NK-92 (cell line): ENCODE data around the gene SETD2.

ENCODE experiments used
- DNase-seq: peaks from one replicate; lab custom pipeline; 2025; ENCODE audit not compliant: unreplicated experiment; lab: John Stamatoyannopoulos, UW

Gene SETD2

DNA sequence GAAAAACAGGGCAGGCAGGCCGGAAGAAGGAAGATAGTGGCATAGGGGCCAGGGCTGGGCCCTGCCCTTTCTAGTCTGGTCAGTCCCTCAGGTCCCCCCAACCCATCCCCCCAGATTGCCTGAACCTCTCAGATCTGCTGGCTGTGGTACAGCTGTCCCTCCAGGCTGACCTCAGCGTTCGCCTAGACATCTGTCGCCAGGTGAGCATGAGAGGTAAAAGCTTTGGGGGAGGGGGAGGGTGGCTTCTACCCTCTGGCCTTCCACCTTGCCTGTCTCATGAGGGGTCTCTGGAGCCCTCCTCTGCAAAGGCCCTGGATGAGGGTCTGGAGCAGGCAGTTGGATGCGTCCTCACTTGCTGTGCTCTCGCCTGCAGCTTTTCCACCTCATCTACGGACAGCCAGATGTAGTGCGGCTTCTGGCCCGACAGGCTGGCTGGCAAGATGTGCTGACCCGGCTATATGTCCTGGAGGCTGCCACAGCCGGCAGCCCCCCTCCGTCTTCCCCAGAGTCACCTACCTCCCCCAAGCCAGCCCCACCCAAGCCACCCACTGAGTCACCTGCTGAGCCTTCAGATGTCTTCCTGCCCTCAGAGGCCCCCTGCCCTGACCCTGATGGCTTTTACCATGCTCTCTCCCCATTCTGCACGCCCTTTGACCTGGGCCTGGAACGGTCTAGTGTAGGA, 164.3 kb downstream of the SETD2 start:
- DNase-seq = no peak

DNA sequence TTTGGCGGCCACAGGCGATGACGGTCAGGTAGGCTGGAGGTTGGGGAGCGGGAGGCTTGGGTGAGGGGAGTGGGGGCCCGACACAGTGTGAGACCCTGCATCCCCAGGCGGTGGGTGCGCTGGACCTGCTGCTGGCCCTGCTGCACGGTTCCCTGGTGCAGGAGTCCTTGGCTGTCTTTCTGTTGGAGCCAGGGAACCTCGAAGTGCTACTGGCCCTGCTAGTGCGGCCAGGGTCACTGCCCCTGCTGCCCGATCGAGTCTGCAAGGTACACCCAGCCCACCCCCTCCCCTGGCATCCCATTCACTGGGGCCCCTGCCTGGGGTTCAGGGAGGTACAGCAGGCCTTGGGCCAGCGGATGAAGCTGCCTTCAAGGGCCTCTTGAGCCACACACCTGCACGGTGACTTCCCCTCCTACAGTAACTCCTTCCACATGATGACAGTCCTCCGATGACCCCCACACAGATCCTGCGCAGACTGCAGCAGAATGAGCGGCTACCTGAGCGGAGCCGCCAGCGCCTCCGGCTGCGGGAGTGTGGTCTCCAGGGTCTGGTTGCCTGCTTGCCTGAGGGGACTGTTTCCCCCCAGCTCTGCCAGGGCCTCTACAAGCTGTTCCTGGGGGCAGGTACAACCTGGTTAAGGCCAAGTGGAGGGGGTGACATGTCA, 164.9 kb downstream of the SETD2 start:
- no peak for DNase-seq

DNA sequence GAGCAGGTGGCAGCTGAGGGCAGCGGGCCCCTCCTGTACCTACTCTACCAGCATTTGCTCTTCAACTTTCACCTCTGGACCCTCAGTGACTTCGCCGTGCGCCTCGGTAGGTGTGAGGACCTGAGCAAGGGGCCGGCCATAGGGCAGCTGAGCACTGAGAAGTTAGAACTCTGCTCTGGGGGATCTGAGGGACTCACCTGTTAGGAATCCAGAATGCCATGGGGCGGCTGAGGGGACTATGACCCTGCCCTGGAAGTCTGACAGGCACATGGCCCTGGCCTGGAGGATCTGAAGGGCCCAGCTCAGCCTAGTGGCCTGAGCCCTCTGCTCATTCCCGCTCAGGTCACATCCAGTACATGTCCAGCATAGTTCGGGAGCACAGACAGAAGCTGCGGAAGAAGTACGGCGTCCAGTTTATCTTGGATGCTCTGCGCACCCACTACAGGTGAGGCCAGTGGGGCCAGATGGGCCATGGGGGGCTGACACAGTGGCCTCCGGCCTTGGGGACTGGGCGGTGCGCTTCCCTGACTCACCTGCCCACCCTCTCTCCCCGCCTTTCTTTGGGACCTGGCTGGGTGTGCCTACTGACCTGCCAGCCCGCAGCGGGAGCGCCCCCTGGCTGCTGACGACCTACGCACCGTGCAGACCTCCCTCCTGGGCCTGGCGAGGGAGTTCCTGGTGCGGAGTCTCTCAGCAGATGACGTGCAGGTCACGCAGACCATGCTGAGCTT, 165.6 kb downstream of the SETD2 start:
- no peak for DNase-seq

DNA sequence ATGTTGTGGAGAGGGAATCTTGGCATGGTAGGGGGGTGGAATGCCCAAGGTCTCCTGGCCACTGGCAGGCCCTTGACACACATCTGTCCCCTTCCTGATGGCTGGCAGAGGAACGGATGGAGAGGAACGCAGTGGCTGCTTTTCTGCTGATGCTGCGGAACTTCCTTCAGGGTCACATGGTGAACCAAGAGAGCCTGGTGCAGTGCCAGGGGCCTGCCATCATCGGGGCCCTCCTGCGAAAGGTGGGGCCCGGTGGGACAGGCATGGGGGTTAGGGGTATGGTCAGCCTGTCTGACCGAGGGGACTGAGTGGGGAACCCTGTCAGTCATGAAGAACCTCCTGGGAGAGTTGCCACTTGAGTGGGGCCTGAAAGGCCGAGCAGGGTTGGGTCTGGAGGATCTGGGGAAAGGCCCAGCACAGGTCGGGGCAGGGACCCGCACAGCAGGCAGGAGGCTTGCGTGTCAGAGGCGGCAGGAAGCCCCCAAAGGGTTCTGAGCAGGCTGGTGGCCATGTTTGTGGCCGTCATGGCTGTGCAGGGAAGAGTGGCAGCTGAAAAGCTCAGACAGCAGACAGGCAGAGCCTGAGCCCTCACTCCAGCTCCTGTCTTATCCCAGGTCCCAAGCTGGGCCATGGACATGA, 166.3 kb downstream of the SETD2 start:
- no peak for DNase-seq

DNA sequence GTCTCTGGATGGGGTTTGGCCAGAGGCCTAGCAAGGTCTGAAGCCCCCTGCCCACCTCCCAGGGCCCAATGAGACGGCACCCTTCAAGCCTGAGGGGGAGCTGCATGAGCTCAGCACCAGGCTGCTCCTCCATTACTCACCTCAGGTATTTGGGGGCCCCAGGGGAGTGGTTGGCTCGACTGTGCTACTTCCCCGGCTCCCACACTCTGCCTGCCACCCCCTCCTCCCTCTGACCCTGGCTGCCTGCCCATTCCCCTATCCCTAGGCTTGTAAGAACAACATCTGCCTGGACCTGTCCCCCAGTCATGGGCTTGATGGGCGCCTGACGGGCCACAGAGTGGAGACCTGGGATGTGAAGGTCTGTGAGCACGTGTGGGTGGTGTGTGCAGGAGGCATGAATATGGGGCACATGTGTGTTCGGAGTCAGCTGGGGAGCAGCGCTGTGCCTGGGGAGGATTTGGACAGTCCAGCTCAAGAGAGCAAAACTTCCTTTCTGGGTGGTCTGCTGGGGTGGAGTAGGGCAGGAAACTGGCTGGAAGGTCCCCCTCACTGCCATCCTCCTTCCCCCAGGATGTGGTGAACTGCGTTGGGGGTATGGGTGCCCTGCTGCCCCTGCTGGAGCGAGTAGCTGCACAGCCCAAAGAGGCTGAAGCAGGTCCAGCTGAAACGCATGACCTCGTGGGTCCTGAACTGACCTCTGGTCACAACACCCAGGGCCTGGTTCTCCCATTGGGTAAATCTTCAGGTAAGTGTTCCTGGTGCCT, 167.0 kb downstream of the SETD2 start:
- no peak for DNase-seq

DNA sequence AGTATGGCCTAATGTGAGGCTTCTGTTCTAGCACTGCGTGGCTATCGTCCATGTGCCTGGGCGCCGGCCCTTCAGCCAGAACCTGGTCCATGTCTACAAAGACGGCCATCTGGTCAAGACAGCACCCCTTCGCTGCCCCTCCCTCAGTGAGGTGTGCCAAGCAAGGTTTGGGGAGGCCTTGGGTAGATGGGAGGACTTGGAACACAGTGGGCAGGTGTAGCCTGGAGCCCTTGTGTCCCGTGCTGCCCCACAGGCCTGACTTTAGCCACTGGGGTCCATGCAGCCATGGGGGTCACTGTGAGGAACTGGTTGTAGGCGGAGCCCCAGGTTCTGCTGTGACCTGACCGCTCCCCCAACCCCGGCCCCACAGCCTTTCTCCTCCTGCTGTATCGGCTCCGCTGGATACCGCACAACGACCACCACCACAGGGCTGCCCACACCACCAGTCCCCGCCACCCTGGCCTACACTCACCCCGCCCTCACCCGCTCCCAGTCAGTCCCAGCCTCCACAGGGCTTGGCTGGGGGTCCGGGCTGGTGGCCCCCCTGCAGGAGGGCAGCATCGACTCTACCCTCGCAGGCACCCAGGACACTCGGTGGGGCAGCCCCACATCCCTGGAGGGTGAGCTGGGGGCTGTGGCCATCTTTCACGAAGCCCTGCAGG, 167.9 kb downstream of the SETD2 start:
- no peak for DNase-seq

DNA sequence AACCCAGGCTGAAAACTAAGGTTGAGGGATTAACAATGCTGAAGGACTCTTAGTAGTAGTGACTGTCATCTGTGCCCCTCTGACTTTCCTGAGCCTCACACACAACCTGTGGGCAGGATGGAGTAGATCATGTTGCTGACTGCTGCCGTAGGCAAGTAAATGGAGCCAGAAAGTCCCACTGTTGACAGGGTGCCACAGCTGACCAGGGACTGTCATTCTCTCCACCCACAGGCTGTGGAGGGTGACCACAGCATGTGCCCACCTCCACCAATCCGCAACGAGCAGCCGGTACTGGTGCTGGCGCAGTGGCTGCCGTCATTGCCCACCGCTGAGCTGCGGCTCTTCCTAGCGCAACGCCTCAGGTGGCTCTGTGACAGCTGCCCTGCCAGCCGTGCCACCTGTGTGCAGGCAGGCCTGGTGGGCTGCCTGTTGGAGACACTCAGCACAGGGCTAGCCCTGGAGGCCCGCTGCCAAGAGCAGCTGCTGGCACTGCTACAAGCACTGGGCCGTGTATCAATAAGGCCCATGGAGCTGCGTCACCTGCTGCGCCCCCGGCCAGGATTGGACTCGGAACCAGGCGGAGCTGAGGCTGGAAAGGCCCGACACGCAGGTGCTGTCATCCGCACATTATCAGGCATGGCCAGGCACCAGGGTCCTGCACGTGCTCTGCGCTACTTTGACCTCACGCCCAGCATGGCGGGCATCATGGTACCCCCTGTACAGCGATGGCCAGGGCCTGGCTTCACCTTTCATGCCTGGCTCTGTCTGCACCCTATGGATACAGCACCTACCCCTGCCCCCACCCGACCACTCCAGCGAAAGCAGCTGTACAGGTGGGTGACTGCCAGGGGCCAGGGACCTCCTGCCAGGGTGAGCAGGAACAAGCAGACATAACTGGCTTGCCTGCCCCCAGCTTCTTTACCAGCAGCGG, 168.8 kb downstream of the SETD2 start:
- no peak for DNase-seq

DNA sequence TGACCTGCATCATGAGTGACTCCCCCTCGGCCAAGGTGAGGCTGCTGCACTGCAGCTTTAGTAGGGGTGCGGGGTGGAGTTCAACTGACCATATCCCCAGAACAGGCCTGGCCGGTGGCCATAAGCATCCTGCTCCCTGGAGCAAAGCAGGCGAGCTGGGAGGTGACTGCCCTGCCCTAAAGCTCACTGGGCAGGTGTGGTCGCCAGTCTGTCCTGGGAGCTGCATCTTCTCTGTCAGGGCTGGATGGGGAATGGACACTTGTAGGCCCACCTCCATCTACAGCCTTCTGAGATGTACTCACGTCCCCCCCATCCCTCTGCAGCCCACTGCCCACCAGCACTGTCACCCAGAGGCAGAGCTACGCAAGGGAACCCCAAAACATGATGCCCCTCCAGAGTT, 169.9 kb downstream of the SETD2 start:
- DNase-seq = no peak

DNA sequence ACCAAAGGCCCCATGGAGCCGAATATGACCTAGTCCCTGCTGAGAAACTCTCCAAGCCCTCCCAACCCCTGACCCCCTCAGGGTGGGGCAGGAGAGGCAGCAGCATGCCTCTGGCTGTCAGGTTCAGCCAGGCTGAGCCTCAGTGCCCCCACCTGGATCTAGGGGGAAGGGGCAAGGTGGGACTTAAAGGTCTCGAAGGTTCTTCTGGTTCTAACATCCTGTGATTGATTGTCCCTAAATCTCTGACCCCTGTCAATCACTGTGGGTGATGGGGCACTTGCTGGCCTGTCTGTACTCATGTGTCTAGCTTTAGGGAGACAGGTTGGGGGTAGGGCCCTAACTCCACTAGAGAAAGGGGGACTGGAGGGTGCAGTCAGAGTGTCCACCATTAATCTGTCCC, 170.6 kb downstream of the SETD2 start:
- DNase-seq = no peak

DNA sequence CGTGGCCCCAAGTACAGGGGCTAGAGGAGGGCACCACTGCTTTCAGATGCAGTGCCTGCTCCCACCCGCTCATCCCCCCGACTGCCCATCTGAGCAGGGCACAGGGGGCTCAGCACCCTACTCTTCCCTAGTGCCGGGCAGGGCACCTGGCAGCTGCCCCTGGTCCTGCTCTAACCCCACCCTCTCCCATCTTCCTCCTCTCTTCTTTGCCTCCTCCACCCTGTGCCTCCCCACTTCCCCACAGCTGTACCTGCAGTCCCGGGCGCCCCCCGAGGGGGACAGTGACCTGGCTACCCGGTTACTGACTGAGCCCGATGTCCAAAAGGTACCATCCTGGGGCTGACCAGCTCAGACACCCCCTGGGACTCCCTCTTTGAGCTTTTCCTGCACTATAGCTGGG, 171.7 kb downstream of the SETD2 start:
- DNase-seq = no peak

DNA sequence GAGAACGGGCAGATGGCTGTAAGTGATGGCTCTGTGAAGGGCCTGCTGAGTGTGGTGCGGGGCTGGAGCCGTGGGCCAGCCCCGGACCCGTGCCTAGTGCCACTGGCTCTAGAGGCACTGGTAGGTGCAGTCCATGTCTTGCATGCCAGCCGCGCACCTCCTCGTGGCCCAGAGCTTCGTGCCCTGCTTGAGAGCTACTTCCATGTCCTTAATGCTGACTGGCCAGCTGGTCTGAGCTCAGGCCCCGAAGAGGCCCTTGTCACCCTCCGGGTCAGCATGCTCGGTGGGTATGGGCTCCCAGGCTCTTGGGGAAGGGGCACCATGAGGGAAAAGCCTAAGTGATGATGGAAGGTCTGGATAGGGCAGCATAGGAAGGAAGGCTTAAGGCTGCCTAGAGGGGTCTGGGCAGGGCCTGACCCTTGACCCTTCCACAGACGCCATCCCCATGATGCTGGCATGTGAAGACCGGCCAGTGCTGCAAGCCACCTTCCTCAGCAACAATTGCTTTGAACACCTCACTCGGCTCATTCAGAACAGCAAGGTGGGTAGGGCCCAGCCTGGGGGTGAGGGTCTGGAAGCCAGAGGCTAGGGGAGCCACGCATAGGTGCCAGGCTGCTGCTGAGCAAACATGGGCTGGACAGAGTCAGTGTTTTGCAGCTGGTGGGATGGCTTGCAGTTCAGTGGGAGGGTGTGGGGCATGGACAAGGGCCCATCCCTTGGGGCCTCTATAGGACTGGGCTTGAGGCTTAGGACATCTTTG, 172.3 kb downstream of the SETD2 start:
- no peak for DNase-seq

DNA sequence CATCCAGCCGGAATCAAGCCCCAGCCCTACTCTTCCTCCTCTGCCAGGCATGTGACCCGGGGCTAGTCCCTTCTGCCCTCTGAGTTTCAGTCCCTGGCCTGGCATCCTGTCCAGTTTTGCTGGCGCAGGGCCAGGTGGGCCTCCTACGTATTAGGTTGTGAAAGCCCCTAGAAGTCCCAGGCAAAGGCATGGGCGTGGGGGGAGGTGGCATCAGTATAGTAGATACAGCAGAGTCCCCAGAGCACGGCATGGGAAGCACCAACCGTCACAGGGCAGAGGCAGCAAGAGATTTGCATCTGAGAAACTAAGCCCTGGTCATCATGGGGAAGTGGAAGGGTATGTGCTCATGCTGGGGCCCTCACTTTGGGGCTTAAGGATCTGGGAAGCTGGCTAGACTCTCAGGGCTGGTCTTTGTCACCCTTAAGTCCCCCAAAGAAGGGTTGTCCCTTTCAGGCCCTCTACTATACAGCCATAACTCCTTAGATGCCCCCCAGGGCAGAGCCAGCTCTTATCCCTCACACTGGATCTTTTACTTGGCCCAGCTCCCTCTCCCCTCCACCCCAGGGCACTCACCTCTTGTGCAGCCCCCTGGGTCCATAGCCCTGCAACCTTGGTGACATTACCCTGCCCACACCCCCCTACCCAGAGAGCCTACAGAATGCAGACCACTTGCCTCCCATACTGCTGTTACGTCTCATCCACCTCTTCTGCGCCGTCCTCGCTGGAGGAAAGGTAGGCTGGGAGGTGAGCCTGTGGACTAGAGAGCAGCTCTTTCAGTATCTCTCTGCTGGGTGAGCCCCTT, 173.1 kb downstream of the SETD2 start:
- DNase-seq = no peak

DNA sequence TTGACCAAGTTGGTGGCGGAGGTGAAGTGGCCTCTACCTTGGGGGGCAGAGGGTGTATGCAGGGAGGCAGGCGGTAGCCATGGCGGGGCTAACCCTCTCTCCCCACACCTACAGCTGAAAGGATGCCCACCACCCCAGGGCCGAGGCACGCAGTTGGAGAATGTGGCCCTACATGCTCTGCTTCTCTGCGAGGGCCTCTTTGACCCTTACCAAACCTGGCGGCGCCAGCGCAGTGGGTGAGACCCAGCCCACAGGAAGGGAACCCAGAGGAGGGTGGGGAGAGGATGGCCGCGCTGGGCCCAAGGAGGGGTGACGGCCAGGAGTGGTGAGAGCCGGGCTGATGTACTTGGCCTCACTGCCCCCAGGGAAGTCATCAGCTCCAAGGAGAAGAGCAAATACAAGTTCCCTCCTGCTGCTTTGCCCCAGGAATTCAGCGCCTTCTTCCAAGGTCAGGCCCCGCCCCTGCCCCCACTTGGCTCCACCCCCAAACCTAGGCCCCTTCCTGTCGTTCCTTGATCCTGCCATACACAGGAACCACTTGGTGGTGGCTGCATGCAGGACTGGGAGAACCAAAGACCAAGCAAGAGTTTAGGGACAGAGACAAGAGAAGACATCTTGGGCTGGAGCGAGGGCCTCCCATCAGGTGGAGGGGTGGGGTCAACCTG, 174.6 kb downstream of the SETD2 start:
- DNase-seq = no peak

DNA sequence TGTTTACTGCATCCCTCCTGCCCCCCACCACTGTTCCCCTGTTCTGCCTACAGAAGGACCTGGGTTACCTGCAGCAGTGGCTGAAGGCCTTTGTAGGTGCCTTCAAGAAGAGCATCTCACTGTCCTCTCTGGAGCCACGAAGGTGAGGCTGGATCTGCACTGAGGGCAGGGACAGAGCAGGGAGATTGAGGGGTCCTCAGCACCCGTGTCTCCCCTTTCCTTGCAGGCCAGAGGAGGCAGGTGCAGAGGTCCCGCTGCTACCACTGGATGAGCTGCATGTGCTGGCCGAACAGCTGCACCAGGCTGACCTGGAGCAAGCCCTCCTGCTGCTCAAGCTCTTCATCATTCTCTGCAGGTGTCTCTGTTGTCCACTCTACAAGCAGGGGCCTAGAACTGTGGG, 175.3 kb downstream of the SETD2 start:
- no peak for DNase-seq

DNA sequence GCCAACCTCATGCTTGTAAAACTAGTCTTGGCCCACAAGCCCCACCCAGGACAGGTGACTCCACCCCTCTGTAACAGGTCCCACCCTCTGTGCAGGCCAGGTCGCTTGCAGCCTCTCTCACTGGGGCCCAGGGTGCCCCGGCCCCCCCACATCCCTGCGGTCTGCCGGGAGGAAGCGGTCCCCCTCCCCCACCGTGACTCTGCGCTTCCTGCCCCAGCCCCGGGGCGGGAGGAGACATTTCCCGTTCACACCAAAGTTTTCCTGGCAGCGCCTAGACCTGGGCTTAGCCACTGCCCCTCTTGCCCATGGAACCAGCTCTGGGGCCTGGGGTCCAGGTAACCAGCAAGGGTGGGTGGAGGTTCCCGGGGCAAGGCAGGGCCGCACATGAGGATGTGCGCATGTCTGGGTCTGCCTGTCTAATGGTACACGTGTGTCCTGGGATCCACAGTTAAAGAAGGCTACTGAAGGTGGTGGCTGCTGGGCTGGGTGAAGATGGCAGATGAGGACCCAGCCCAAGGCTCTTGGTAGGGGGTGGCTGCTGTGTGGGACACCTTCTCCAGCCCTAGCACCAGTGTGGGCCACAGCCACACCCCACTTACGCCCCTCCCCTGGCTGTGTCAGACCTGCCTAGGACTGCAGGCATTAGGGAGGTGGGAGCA, 176.0 kb downstream of the SETD2 start:
- DNase-seq = peak; percentile 21

DNA sequence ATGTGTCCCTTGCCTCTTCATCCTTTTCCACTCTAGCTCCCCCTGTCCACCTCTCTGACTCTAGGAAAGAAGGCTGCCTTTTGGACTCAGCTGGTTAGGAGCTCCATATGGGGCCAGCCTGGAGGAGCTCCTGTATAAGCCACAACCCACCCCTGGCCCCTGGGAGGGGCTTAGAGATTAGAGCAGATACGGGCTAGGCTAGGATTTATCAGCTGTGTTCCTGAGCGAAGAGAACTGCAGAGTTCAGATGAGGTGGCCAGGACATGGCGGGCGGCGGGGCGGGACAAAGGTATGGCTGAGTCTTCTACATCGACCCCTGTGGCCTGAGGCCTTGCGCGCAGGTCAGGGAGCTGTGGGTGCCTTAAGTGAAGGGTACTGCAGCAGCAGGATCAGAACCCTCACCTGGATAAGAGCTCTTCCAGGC, 176.6 kb downstream of the SETD2 start:
- DNase-seq = no peak

DNA sequence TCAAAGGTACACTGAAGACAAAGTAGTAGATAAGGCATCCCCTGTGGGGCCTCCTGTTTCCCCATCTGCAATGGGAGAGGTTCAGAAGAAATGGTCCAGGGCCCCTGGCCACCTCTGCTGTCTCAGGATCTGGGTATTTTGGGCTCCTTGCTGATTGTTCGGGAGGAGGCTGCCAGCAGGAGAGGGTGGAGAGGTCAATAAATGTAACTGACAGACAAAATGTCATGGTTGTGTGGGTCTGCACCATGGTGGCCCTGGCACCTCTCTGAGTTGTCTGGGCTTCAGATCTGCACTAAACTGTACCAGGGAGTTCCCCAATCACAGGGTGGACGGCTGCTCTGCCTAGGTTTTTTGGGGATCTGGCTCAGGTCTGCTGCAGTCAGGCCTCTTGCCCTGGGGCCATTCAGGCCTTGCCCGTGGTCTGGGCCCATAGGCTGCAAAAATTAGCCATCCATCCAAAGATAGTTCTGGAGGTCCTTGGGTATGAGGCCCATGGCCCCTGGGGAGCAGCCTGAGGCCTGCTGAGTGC, 177.1 kb downstream of the SETD2 start:
- no peak for DNase-seq
